GM04503 (cell line): ENCODE data around the gene TLL1.

ENCODE experiments used
- DNase-seq: peaks from one replicate; pipeline ENCODE4 v3.0.0-alpha.2; 2012; ENCODE audit warnings: low read depth

Gene TLL1

DNA sequence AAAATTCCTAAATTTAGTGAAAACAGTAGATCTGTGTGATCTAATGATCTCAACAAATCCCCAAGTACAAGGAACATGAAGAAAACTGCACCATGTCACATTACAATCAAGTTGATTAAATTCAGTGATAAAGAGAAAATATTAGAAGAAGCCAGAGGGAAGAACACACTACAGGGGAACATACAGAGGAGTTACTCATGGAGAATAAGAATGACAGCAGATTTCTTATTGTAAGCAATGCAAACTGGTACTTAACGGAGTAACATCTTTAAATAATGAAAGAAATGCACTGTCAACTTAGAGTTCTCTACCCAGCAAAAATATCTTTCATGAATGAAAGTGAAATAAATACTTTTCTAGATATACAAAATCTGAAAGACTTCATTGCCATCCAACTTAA is 21.1 kb downstream of the TLL1 start:
- DNase-seq, result no peak

DNA sequence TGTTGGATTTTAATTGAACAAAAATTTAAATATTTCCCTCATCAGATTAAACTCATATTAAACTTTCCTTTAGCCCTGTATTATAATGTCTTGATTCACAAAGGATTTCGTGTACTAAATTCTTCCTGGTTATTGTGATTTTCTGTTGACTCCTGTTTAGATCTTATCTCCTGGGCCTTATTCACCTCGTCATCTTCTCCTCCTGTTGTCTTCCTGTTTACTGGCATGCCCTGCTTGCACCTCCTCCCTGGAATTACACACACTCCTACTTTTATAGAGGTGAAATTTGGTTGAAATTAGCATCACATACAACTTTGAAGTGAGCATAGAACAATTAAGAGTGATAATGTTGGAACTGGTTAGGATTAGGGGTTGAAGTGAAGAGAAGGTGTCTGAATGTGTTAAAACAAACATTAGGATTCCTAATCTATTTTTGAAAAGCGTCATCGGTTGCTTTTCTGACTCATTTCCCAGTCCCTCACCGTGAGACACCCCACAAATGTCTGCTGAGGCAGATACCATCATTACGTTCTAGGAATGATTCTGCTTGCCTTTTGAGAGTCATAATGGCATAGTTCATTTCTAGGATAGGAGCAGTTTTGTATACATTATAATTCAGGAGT is 32.5 kb downstream of the TLL1 start:
- DNase-seq, result no peak

DNA sequence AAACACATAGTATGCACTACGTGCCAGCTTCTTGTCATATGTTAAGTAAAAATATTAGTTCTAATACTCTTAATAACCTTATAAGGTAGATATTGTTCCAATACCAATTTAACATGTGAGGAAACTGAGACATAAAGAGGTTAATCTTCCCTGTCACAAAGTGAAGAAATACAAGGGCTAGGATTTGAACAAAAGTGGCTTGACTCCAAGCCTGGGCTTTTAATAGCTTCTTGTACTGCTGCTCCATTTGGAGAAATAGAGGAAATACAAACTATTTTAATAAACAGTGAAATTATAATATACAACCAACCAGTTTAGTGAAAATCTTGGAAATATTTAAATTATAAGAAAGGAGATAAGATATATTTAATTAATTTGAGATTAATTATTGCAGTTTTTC is 33.2 kb downstream of the TLL1 start:
- no peak for DNase-seq

- no peak for DNase-seq
Observed at GRCh38 chr4:165909947-165910346, 36.9 kb downstream of the TLL1 start.

GRCh38 chr4:165915215-165915614 is 42.2 kb downstream of the TLL1 start:
- DNase-seq, result no peak

DNA sequence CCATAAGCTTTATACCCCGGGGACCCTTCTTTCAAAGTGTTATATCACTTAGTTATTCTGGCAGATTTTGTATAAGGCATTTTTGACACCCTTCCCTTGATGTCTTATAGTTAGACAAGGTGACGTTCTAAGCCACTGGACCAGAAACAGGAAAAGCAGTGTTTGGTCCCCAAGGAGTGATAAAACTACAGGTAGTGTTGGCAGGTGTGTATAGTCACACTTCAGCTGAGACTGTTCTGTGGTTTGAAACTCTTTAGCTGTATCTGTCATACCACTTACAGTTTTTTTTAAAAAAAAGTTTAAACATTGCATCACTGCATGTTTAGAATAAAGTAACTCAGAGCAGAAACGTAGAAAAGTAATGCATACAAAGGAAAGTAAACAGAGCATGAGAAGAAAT is 48.5 kb downstream of the TLL1 start:
- no peak for DNase-seq

DNA sequence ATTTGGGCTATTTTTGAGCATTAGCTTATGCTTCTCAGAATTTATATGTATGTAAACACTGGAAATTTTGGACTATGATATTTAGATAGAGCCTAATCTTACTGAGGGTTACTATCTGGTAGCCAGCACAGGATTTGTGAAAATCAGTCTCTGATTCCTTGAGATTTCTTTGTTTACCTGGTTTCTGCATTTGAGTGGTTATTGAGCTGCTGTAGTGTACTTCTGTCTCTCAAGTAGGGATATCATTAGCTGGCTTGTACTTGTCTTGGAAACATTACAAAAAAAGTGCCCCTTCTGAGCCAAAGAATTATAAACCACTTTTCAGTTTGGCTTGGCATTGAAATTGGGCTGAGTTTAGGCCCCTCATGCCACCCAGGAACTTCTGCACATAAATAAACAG is 49.7 kb downstream of the TLL1 start:
- DNase-seq, result no peak

- no peak for DNase-seq
Observed at GRCh38 chr4:165926307-165926706, 53.3 kb downstream of the TLL1 start.

DNA sequence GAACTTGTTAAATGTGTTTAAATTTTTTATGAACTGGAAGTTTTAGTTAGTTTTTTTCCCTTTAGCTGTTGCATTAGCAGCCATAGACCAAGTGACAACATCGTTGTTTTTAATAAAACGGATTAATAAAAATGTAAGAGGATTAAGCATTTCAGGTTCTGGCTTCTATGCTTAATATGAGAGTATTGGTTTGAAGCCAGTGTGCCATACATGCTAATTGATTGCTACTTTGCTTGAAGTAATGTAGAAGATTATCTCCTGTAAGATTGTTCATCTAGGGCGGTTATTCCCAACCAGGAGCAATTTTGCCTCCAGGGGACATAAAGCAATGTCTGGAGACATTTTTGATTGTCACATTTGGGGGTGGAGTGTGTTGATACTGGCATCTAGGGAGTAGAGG is 54.3 kb downstream of the TLL1 start:
- DNase-seq, result no peak

- DNase-seq, result no peak
Observed at GRCh38 chr4:165927815-165928214, 54.8 kb downstream of the TLL1 start.

GRCh38 chr4:165928601-165929000 is 55.6 kb downstream of the TLL1 start:
- DNase-seq, result no peak

GRCh38 chr4:165929662-165930061 is 56.6 kb downstream of the TLL1 start:
- DNase-seq, result no peak

DNA sequence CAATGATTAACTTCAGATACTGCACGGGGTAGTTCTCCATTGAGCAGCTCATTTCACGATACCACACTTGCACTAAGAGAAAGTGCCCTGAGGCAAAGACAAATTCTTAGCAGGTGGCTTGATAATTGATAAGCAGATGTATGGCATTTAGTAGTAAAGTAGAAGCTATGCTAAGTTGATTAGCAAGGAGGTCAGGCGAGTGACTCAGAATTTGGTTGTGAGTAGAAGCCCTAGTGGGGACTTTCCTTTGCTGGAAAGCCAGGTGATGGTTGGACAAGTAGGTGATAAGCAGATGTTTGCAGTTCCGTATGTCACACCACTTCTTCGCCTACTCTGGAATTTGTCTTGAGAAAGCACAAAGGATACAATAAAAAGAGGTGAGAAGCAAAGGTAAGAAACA is 58.7 kb downstream of the TLL1 start:
- DNase-seq, result no peak

DNA sequence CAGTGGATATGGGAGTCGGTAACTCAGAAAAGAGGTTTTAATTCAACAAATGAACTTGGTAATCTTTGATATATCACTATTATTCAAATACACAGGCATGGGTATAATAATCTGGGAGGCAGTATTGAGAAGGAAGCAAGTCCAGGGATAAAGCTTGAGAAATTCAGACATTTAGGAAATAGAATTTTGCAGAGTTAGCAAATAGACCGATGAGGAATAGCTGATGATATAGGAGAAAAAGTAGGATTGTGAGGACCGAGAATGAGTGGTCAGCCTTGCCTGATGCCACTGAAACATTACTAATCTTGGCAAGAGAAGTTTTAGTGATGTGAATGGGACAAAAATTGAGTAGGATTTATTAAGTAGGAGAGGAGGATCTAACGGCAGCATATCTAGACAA is 71.9 kb downstream of the TLL1 start:
- DNase-seq, result no peak

DNA sequence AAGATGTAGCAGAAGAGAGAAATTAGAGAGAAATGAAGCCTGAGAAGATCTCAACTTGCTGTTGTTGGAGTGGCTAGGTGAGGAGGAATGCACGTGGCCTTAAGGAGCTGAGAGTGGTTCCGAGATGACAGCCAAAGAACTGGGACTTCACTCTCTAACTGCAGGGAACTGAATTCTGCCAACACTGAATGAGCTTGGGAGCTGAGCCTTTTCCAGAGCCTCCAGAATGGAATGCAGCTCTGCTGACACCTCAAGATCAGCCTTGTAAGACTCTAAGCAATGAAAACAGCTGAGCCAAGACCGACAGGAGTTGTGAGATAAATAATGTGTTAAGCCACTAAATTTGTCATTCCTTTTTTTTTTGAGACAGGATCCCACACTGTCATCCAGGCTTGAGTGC is 73.0 kb downstream of the TLL1 start:
- DNase-seq, result no peak

GRCh38 chr4:165947019-165947418 is 74.0 kb downstream of the TLL1 start:
- no peak for DNase-seq

- DNase-seq, result no peak
Observed at GRCh38 chr4:165953181-165953580, 80.1 kb downstream of the TLL1 start.

GRCh38 chr4:165963621-165964020 is 90.6 kb downstream of the TLL1 start:
- no peak for DNase-seq

GRCh38 chr4:165964591-165964990 is 91.6 kb downstream of the TLL1 start:
- no peak for DNase-seq

- DNase-seq, result no peak
Observed at GRCh38 chr4:165965503-165965902, 92.5 kb downstream of the TLL1 start.

GRCh38 chr4:165966833-165967232 is 93.8 kb downstream of the TLL1 start:
- DNase-seq, result no peak

DNA sequence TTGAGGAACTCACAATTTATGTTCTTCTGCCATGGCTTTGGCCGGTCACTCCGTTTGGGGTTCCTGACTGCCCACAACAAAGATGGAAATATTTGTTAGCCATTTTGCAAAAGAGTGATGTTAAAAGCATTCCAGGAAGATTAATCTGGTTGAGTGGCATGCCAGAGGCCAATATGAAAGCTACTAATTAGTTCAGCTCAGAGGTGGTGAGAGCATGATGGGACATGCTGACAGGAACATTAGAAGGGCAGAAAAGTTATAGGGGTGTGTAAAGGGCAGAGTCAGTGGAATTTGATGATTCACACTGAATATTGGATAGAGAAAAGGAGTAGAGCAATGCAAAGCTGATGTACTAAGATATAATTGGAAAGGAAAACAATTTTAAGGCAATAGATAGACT is 94.4 kb downstream of the TLL1 start:
- no peak for DNase-seq

DNA sequence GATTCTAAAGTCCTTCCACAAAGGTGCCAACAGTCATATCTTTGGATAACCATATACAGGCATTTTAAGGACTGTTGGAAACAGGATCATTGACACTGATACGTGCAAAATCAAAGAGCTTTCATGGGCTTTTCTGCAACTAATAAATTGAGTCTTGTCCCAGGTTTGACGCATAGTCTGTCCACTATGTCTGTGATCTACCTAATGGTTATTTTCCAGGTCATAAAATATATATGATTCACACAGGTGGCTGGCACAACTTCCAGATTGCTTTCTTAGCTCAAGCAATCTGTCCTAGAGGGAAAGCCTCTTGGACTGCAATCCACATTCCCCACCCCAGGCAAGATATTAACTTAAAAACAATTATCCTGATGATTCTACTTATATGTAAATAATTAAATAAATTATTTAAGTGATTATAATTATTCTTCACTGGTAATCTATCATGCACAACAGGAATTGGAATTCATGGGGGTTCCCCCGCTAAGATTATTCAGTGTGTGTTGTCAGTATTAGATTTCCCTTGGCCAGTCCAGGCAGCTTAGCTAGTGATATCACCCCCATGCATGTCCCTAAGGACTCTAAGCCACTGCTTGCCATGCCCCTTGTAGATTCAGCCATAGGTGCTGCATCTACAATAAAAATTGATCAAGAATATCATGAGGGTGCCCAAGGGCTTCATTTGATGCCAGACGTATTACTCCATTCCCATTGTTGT is 97.8 kb downstream of the TLL1 start:
- DNase-seq, result no peak

DNA sequence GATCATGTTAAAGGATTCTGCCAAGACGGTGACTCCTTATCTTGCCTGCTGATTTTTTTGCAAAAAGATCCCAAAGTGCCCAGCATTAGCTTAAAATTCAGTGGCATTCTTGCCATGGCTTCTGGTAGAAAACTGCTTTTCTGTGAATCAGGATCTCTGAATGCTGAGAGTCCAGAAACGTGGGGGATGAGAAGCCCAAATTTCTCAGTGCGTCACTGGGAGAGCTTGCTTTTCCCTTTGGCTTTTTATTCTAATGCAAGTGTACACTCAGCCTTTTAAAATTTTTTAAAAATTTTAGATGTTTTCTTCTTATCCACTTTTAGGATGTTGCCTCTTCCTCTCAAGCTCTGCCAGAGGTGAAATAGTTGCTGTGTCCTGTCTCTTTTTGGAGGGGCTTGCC is 98.4 kb downstream of the TLL1 start:
- DNase-seq, result no peak
